Transverse colon (tissue), 4 donors: Measurements from ENCODE around the gene KHDC3L. TPM values are rescaled to one million over a fixed set of nuclear protein-coding genes. Genes with fewer than 3 reads are reported as not detected.

Experiments
- DNase-seq: peaks from one replicate; pipeline ENCODE4 v3.0.0-alpha.2; 2019
- H3K27ac ChIP-seq, 4 donors: fragments of 200-600 bp; sonication (generic); 2 replicates each; pipeline ENCODE4 v1.5.1; 2016 to 2018; ENCODE audit warnings: inconsistent platforms in 4 of 4
- H3K27me3 ChIP-seq: fragments of 200-600 bp; sonication (generic); 2 replicates; pipeline ENCODE4 v1.5.1; 2017; ENCODE audit warnings: inconsistent platforms
- H3K36me3 ChIP-seq, 4 donors: fragments of 200-600 bp; sonication (generic); 2 replicates each; pipeline ENCODE4 v1.5.1; 2017 to 2019; ENCODE audit warnings: inconsistent platforms in 4 of 4
- H3K4me1 ChIP-seq, 4 donors: fragments of 200-600 bp; sonication (generic); 2 replicates each; pipeline ENCODE4 v1.5.1; 2017 to 2020; ENCODE audit warnings: inconsistent platforms in 4 of 4
- H3K4me3 ChIP-seq, 4 donors: fragments of 200-600 bp; sonication (generic); 1 replicate in 1 of 4; 2 replicates in 3 of 4; pipeline versions ENCODE4 v1.5.1 to v1.6.1; 2017 to 2019; ENCODE audit warnings: inconsistent platforms in 4 of 4
- H3K9me3 ChIP-seq, 2 donors: fragments of 200-600 bp; sonication (generic); 2 replicates each; pipeline ENCODE4 v1.5.1; 2017 to 2019; ENCODE audit warnings: inconsistent platforms in 2 of 2
- EP300 ChIP-seq: sonication (generic); formaldehyde crosslinking; IDR thresholded peaks from one replicate; pipeline ENCODE4 v1.6.1; 2017; ENCODE audit warnings: antibody characterized with exemption, low read depth
- POLR2A ChIP-seq: fragments of 450-650 bp; IDR thresholded peaks from one replicate; pipeline ENCODE4 v1.6.1; 2016; ENCODE audit warnings: antibody characterized with exemption, mild to moderate bottlenecking, moderate library complexity
- POLR2AphosphoS5 ChIP-seq, 3 donors: sonication (generic); formaldehyde crosslinking; IDR thresholded peaks; one replicate each; pipeline ENCODE4 v1.6.1; 2016; ENCODE audit warnings: antibody characterized with exemption in 3 of 3
- WGBS, 2 donors: methylation state at CpG; one replicate each; pipeline ENCODE4 v1.1.5; 2018; ENCODE audit warnings: low coverage in 1 of 2; 5-methylcytosine and 5-hydroxymethylcytosine counted together
- in situ Hi-C, 4 donors: fragments of 200-750 bp; cut with MboI; loops; one replicate each; pipeline versions ENCODE4 v1.15.0 to v1.15.1; 2017; ENCODE audit warnings: low sequenced_read_pairs in 3 of 4, low pct_ligation_motif_present in 1 of 4, low pct_unique_long_range_greater_than_20kb in 1 of 4
- intact Hi-C: fragments of 100-400 bp; cut with DNase I; formaldehyde crosslinking; loops from one replicate; pipeline ENCODE4 v1.15.1; 2023; ENCODE audit warnings: low total_unique reads
- total RNA-seq, 4 donors: library from RNA; depleted of rRNA; stranded (reverse); fragments of >200 nt; gene quantifications; one replicate each; pipeline ENCODE4 v1.1.0, GENCODE V29; 2016
- TF ChIP-seq, protein P1 (sequence below), 5 experiments: fragments of 200-600 bp in 3 of 5; fragments of 450-650 bp in 2 of 5; sonication (generic) in 3 of 5; IDR thresholded peaks; 1 replicate in 2 of 5; 2 replicates in 3 of 5; pipeline ENCODE4 v1.5.1; 2016 to 2017; ENCODE audit warnings: antibody characterized with exemption in 5 of 5, inconsistent platforms in 3 of 5, mild to moderate bottlenecking in 2 of 5, moderate library complexity in 1 of 5

The KHDC3L gene
- total RNA-seq, 4 donors from 2014 or later, result not detected

DNA sequence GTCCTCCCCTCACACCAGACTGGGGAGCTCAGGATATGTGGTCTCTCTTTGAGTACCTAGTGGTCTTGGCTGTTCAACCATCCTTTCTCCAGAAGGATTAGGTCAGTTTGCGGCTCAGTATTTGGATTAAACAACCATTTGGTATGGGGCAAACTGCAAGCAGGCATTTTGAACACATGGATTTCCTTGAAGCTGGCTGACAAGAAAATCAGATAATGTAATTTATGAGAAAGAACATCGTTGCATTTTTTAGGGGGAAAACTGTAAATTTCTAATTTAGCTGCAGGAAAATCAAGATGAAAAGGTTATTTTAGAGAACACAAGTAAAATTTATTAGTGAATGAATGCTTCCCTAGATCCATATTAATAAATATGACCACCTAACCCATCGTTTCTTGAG is 33.7 kb upstream of the KHDC3L start:
- Histone ChIP-seq H3K27me3 (no peaks in the 10 kb centered on the region), H3K4me1 (no peaks in the 10 kb centered on the region), H3K9me3 (no peaks in the 10 kb centered on the region), H3K36me3 (no peaks in the 10 kb centered on the region), H3K4me3 (no peak overlapping the region), H3K27ac (no peak overlapping the region)
- in situ Hi-C loops (loop anchor here in 2 of 4 donors (10.0 to 25.0 kb wide), 2 partner anchors 916 to 924 kb away; no protein-coding TSS in a partner anchor), intact Hi-C loops (no loop called here)
- no peak for TF ChIP-seq EP300
- no peak for TF ChIP-seq POLR2A
- TF ChIP-seq, protein P1, sequence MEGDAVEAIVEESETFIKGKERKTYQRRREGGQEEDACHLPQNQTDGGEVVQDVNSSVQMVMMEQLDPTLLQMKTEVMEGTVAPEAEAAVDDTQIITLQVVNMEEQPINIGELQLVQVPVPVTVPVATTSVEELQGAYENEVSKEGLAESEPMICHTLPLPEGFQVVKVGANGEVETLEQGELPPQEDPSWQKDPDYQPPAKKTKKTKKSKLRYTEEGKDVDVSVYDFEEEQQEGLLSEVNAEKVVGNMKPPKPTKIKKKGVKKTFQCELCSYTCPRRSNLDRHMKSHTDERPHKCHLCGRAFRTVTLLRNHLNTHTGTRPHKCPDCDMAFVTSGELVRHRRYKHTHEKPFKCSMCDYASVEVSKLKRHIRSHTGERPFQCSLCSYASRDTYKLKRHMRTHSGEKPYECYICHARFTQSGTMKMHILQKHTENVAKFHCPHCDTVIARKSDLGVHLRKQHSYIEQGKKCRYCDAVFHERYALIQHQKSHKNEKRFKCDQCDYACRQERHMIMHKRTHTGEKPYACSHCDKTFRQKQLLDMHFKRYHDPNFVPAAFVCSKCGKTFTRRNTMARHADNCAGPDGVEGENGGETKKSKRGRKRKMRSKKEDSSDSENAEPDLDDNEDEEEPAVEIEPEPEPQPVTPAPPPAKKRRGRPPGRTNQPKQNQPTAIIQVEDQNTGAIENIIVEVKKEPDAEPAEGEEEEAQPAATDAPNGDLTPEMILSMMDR (IDR thresholded peaks at IDR 0.05), result no peak
- no peak for TF ChIP-seq POLR2AphosphoS5 (IDR thresholded peaks at IDR 0.05)
- WGBS, 2 donors, result 63 to 65% methylated on average over 3 of the region's 3 CpGs
- DNase-seq, result no peak

DNA sequence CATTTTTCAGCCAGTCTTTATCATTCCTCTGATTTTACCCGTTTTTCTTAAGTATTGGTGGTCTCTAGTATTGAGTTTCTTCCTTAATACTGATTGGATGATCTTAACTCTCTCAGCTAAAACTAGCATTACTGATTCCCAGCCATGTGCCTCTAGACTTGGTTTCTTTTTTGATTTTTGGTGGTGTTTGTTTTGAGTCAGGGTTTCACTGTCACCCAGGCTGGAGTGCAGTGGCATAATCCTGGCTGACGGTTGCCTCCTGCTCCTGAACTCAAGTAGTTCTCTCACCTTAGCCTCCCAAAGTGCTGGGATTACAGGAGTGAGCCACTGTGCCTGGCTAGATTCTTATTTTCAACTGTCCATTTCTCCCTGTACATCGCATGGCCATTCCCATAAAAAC is 33.3 kb upstream of the KHDC3L start:
- H3K27me3 ChIP-seq, result no peaks in the 10 kb centered on the region
- in situ Hi-C loops, result loop anchor here in 2 of 4 donors (10.0 to 25.0 kb wide), 2 partner anchors 917 to 924 kb away; no protein-coding TSS in a partner anchor
- DNase-seq, result no peak
- no peaks in the 10 kb centered on the region for H3K36me3 ChIP-seq
- no peaks in the 10 kb centered on the region for H3K4me1 ChIP-seq
- TF ChIP-seq, protein P1 (IDR thresholded peaks at IDR 0.05), result no peak
- TF ChIP-seq POLR2AphosphoS5 (IDR thresholded peaks at IDR 0.05) (no peak), POLR2A (no peak), EP300 (no peak)
- intact Hi-C loops, result no loop called here
- no peaks in the 10 kb centered on the region for H3K9me3 ChIP-seq
- 43 to 73% methylated on average over 1 to 3 of the region's 3 CpGs for WGBS, 2 donors
- no peak overlapping the region for H3K4me3 ChIP-seq
- no peak overlapping the region for H3K27ac ChIP-seq

DNA sequence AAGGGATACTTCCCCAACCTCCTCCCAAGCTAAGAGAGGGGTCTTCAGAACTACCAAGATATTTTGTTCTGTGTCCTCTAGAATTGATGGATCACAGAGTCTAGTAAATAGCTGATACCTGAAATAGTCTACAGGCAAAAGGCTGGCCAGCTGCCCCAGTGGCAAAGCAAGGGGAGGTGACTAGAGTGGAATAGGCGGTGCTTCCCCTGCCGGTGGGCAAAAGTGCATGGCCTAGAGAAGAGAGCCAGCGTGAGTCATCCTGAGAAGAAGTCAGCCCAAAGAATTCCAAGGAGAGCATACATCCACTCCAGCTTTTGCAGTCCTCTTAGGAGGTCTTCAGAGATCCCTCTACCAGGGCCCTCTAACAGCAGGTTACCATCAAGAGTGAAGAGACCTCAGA is 23.1 kb upstream of the KHDC3L start:
- in situ Hi-C loops (loop anchor here in 1 of 4 donors (25.0 kb wide), 1 partner anchor 927 kb away; no protein-coding TSS in a partner anchor), intact Hi-C loops (no loop called here)
- DNase-seq, result no peak
- H3K27me3 ChIP-seq, result no peaks in the 10 kb centered on the region
- H3K4me3 ChIP-seq, result no peak overlapping the region
- H3K4me1 ChIP-seq, result no peaks in the 10 kb centered on the region
- 77 to 83% methylated on average over 3 of the region's 3 CpGs for WGBS, 2 donors
- TF ChIP-seq, protein P1 (IDR thresholded peaks at IDR 0.05), result no peak
- TF ChIP-seq POLR2AphosphoS5 (IDR thresholded peaks at IDR 0.05), result no peak
- no peak for TF ChIP-seq EP300
- no peak overlapping the region for H3K27ac ChIP-seq
- H3K36me3 ChIP-seq, result no peaks in the 10 kb centered on the region
- H3K9me3 ChIP-seq, result no peaks in the 10 kb centered on the region

DNA sequence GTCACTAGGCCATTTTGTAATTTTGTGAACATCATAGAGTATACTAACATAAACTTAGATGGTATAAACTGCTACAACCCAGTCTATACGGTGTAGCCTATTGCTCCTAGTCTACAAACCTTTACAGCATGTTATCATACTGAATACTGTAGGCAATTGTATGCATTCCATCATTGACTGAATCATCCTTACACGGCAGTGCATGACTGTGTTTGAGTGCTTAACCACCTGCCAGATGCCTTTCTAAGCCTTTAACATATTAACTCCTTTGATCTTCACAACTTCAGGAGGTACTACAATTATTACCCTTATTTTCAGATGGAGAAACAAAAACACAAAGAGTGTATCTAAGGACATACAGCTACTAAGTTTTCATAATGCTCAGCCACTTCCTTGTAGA is 22.4 kb upstream of the KHDC3L start:
- Histone ChIP-seq H3K4me1 (no peaks in the 10 kb centered on the region), H3K4me3 (no peak overlapping the region), H3K27ac (no peak overlapping the region), H3K27me3 (no peaks in the 10 kb centered on the region), H3K9me3 (no peaks in the 10 kb centered on the region), H3K36me3 (no peaks in the 10 kb centered on the region)
- DNase-seq, result no peak
- TF ChIP-seq EP300, result no peak
- TF ChIP-seq POLR2AphosphoS5 (IDR thresholded peaks at IDR 0.05), result no peak
- TF ChIP-seq, protein P1 (IDR thresholded peaks at IDR 0.05), result no peak
- no peak for TF ChIP-seq POLR2A
- in situ Hi-C loops (loop anchor here in 1 of 4 donors (25.0 kb wide), 1 partner anchor 928 kb away; no protein-coding TSS in a partner anchor), intact Hi-C loops (no loop called here)
- WGBS, 2 donors, result 31 to 41% methylated on average over 2 of the region's 2 CpGs
